ENCODE data around the gene RGS5.
"Not testable (repeated sequence)": the region's sequence is repeated elsewhere in the genome, so short reads cannot be mapped to it uniquely, and the experiment has no call there.

The RGS5 gene, protein sequence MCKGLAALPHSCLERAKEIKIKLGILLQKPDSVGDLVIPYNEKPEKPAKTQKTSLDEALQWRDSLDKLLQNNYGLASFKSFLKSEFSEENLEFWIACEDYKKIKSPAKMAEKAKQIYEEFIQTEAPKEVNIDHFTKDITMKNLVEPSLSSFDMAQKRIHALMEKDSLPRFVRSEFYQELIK

DNA sequence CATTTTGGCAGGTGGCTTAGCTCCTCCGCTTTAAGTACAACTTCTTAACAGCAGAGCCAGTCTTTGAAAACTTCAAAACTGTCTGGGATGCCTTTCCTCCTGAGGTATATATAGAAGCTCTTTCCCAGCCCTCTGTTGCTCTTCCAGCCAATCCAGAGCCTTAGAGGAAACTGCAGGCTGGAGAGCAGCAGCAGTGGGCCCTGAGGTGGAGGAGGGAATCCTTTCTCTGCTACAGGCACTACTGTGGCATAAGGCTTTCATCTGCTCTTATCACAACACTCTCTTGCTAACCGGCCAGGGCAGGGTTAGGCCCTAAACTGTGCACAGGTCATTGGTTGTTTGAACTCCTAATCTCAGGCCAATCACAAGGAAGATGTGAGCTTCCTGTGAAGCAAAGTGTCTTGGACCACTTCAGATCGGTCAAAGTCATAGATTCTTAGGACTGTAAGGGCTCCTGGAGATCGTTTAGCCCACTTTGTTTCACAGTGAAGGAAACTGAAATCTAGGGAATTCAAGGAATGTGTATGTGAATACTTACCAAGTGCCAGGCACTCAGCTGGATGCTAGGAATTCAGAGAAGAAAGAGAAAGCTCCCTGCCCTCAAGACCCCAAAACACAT is at the start of gene RGS5:
Gene RGS5, minus strand, starts transcription at position 84 of the 619 bp plus-strand sequence. Its CDS starts 81 bp downstream, at position 3.
- DNase-seq = no peak

DNA sequence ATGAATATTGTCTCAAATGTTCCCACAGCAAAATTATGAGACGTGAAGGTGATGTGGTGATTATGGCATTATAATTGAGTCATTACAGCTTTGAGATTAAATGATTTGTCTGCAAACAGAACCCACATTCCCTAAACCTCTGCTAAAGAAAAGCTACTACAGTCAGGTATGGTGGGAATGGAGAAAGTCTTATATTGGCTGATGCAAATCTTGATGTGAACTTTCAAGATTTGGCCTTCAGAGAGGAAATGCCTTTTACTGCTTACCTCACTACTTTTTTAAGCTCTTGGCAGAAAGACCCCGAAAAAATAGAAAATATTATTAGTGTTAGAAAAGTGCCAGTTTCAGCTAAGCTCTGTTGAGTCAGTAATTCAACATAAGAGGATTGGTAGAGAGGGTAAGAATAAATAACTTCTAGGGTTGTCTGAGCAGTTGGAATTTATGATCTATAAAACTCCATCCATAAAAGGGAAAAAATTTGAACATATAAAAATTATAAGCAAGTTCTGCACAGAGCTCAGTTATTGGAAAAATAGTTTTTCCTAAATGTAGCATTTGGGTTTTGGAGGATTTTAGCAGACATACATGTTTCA is 47.8 kb upstream of the RGS5 start:
- DNase-seq = no peak

DNA sequence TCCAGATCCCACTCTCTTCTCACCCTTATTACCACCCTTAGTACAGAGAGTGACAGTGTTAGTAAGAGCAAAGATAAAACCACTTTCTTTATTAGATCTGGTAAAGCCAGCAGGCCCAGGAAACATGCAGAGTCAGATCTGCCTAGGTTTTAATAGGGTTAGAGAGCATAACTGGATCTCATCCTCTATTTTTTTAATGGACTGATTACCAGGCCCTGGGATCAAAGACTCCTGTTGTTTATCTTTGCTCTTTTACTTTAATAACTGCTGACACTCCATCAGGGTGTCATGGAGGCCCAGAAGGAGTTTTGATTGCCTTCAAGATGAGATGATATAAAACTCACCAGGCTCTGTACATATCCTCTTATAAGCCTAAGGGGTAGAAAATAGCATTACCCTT is 45.3 kb upstream of the RGS5 start:
- no peak for DNase-seq

DNA sequence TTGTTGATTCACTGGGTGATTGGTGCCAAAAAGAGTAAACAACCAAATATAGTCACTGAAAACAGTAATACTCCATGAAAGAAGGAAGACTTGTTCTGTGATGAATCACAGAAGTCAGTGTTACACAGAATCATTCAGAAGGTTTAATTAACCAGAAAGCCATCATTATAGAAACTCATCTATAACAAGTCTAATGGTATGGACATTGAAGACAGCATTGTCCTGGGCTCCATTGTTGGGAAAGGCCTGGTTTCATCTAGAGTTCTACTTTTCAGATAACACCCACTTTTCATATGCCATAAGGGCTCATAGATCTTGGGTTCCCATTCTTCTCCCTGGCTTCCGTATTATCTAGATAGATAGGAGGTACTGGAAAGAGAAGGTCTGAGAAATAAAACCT is 41.9 kb upstream of the RGS5 start:
- DNase-seq = not testable (repeated sequence)

DNA sequence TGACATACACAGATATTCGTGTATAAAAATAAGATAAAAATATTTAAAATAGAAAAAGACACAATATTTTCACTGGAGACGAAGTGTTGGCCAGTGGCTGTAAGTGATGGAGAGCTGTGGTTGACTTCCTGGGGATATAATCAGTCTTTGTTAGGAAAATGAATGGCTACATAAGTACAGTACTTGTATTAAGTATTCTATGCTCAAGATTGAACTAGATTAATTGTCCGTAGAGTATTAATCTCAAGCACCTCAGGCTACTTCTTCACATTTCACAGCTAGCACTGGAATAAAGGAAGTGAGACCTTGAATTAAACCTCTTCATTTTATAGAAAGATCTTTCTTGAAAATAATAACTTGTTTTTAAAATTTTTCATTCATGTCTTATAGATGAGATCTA is 39.0 kb upstream of the RGS5 start:
- DNase-seq = no peak

DNA sequence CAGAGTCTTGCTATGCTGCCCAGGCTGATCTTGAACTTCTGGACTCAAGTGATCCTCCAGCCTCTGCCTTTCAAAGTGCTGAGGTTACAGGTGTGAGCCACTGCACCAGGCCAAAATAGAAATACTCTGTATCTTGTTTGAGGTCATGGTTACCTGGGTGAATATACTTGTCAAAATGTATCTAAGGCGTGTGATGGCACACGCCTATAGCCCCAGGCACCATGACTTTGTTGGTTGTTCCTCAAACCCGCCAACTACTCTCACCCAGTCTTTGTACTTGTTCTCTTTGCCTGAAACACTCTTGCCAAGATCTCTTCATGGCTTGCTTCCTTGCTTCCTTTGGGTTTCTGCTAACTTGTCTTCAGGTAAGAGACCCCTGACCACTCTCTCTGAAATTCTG is 38.0 kb upstream of the RGS5 start:
- no peak for DNase-seq

DNA sequence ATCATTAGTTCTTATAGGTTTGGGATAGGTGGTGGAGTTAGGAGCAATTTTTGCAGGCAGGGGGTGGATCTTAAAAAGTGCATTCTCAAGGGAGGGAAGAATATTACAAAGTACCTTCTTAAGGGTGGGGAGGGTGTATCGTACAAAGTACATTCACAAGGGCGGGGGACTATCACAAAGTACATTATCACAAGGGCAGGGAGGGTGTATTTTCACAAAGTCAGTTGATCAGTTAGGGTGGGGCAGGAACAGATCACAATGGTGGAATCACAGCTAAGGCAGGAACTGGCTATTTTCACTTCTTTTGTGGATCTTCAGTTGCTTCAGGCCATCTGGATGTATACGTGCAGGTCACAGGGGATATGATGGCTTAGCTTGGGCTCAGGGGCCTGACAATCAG is 30.9 kb upstream of the RGS5 start:
- not testable (repeated sequence) for DNase-seq

DNA sequence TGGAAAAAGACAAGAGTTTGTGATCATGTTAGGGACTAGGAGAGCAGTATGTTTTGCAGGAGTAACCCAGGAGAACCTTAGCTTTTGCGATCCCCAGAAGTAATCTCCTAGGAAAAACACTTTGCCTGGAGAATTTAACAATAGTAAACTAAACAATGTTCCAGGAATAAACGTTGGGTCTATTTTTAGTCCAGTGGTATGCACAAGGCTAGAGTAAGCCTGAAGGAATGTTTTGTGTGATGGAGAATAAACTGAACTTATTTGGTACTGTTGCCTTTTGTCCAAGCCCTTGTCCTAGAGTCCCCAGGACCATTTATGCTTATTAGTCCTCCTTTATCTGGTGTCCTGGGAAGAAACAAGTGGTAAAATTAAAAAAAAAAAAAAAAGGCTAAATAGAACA is 28.7 kb upstream of the RGS5 start:
- DNase-seq = no peak

DNA sequence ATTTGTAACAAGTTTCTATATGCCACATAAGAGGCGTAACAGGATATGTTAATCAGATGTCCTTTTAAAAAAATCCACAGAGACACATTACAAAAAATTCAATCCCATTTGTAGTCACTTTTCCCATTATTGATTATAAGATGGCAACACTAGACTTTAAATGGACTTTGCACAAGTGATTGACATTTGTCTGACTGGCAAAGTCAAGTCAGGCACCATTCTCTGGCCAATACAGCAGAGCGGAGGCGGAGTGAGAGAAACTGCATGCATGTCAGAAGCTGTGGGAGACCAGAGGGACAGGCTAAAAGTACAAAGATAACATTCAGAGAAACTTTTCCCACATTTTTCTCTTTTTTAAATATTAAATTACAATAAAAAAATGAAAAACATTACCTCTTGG is 28.1 kb upstream of the RGS5 start:
- no peak for DNase-seq

DNA sequence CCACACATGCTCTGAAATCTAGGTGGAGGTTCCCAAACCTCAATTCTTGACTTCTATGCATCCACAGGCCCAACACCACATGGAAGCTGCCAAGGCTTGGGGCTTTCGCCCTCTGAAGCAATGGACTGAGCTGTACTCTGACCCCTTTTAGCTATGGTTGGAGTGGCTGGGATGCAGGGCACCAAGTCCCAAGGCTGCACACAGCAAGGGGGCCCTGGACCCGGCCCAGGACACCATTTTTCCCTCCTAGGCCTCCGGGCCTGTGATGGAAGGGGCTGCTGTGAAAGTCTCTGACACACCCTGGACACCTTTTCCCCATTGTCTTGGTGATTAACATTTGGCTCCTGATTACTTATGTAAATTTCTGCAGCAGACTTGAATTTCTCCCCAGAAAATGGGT is 25.6 kb upstream of the RGS5 start:
- not testable (repeated sequence) for DNase-seq

DNA sequence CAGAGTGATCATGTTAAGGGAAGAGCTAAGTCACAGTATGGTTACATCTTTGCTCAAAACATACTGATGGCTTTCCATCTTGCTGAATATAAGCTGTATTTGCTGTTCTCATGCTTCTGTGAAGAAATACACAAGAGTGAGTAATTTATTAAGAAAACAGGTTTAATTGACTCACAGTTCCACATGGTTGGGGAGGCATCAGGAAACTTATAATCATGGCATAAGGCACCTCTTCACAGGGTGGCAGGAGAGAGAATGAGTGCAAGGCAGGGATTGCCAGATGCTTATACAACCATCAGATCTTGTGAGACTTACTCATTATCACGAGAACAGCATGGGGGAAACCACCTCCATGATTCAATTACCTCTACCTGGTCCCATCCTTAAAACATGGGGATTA is 24.4 kb upstream of the RGS5 start:
- no peak for DNase-seq

DNA sequence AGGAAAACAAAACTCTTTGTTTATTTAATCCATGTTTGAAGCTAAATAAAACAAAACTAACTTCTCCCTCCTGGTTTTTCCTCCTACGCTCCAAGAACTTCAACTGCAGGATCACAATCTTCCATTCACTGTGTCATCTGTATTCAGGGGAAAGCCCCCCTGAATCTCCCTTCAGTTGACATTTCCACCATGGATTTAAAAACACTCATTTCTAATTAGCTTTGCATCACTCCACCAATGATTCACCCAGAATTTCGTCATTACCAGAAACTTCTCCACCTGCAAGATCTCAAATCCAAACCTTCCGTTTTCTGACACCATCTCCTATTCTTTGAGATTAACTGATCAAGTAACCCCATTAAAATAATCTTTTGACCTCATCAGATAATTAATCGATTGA is 10.9 kb upstream of the RGS5 start:
- DNase-seq = no peak

DNA sequence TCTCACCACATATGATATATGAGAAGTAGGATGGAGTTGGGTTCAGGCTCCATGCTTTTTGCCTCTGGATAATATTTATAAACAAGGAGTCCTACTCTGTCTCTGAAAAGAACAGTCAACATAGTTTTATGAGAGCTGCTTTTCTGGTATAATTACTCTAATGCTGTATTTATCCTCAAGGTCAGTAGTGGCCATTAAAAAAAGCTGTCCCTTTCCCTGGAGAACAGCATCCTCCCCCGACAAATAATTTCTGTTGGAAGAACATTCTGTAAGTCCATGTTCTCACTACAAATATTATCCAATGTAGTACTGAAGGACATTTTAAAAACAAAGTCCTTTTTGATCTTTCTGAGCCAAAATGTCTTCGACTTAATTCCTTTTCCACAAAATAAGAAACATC is 9.0 kb upstream of the RGS5 start:
- no peak for DNase-seq

DNA sequence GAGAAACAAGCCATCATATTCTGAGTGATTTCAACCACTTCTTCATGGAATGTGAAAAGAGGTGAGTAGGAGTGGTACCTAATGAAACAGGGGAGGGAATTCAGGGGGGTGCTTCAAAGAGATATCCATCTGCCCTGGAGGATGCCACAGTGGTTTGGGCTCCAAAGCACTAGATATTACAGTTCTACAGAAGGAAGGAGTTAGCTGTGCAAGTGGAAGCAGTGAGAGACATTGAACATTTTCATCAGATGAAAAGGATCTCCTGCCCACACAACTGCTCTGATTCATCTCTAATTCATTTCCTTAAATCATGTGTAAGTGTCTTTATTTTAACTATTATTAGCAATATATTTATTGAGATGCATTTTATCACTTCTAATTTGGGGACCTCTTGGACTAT is 2.8 kb upstream of the RGS5 start:
- no peak for DNase-seq

DNA sequence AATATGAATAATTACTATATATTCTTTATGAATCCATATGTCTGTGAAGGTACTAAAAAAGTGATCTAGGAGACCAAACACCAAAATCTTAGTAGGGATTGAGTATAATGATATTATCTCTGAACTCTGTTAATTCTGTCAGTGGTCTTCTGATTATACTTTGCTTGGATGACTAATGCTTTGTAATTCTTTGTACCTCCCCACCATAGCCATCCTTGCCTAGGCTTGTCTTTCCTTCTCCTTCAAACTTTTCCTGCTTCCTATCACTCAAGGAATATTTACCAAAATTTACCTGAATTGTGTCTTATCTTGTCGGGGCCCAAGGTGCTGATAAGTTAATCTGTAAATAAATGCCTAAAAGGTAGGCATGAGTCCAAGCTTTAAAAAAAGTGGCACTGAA is 845 bp upstream of the RGS5 start:
- no peak for DNase-seq

DNA sequence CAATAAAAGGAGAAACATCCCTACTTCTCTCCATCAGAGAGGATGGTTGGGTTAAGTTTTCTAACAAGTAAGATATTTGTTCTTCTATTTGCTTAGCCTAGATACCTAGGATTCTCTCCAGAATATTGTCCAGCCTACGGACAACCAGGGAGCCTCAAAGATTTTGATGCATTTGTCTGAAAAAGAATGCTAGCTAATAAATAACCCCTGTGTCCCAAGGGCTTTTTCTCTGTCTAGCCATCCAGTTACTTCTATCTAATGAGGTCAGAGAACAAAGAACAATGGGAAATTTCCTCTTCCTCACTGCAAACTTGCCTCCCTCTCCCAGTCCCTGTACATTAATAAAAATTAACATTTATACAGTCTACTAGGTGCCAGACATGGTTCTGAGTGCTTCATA is 810 bp downstream of the RGS5 start:
- no peak for DNase-seq

DNA sequence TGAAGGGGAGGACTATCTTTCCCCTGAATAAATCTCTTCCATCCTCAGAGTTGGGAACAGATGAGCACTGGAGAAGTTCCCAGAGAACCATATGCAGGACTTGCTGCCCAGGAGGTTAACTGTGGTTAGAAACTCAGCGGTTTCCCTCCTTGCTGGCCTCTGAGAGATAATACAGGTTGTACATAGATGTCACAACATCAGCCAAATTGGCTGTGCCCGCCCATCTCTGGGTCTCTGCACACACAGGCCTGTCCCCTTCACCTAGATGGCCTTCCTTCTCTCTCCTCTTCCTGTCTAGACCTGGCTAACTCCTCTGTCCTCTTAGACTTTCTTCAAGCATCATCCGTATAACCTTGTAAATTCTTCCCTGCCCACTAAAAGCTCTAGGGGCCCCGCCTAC is 5.7 kb downstream of the RGS5 start:
- DNase-seq = no peak

DNA sequence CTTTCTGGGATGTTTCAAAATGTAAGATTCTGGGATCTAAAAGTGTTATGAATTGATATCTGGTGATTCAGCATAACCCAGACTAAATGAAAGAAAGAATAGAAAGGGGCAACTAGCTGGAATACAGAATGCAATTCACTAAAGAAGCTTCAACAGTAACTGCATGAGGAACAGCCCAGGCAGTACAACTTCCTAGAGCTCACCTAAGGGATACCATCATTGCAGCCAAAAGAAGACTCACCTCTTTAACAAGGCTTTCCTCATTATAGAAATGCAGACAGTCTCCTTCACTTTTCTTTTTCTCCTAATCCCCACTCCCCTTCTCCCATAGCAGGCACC is 6.3 kb downstream of the RGS5 start:
- DNase-seq = no peak

DNA sequence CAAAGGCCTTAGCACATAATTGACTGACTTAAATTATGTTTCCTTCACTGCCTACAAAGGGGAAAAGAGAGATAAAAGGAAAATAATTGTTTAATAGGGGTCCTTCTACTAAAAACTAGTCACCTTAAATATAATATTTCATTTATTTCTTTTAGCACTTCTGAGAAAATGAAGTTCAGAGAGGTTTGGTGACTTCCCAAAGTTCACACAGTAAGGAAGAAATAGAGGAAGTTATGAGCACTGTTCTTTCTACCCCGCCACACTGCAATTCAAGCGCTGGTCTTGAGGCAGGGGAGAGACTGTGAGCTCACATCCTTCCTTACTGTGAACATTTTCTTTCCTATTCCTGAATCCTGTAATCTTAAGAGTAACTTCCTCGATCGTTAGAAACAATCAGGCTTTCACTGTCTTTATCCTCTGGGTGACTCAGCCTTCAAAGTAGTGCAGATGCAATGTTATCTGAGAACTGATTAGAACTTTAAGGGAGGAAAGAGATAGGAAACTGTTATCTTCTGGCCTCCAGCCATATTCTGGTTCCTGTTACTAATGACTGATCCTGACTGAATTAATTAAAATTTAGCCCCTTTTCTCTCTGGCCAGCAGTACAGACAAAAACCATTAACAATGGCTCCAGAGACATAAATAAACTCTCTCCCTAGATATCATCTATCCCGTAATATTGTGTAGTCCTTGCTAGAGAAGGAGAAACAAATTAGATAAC is 6.8 kb downstream of the RGS5 start:
- DNase-seq = no peak

DNA sequence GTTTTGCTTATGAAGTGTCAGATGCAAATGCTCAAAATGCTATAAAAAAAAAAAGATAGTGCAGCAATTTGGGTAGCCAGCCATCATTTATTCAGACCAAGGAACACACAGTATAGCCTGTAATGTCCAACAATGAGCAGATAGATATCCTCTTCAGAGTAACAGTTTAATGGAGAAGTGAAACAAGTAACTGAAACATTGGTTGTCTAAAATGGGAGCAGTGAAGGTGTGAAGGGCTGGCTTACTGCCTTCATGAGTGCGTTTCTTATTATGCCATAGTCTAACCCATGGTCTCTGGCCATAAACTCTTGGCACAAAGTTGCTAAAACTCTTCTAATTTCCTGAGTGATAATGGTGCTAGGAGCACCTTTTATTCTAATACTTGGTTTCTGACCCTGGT is 11.4 kb downstream of the RGS5 start:
- no peak for DNase-seq

DNA sequence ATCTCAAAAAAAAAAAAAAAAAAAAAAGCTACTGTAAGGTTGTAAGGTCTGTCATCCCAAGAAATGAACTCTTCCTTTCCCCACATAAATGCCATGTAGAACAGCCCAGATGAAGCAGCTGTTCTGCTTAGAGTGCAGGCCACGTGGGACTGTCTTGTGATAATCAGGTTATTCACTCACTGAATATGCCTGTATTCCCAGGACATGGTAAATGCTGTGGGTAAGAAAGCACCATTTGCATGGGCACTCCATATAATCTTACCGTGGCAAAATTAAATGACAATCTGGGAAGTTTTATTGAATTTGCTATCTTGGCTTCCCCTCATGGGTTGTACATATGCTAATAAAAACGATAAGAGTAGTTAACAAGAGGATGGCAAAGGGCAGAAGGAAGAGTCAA is 13.8 kb downstream of the RGS5 start:
- DNase-seq = no peak

DNA sequence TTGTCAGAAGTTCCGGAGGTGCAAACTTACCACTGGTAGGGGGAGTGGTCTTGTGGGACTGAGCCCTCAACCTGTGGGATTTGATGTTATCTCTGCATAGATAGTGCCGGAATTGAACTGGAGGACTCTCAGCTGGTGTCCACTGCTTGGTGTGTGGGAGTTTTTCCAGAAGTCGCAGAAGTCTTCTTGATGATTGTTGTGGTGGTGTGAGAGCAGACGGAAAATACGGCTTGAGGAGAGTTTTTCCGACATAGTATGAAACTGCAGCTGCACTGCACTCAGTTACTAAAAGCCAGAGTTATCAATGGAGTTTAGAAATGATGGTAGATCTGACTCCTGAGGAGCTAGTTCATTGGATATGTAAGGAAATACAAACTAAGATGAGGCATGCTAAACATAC is 14.9 kb downstream of the RGS5 start:
- no peak for DNase-seq

DNA sequence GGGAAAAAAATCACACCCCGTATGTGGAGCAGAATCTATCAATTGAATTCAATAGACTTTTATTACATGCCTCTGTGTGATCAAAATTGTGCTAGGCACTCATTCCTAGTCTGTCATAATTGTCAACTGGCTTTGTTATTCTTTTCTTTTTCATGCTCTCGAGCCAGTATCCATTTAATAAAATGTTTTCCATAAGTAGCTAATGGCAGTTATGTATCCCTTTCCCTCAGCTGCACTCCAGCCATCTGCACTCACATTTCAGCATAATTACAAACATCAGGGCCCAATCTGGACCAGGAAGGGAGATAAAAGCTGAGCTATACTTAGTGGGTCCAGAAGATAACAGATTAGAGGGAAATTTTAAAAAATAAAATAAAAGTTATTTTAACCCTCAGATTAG is 15.9 kb downstream of the RGS5 start:
- no peak for DNase-seq

DNA sequence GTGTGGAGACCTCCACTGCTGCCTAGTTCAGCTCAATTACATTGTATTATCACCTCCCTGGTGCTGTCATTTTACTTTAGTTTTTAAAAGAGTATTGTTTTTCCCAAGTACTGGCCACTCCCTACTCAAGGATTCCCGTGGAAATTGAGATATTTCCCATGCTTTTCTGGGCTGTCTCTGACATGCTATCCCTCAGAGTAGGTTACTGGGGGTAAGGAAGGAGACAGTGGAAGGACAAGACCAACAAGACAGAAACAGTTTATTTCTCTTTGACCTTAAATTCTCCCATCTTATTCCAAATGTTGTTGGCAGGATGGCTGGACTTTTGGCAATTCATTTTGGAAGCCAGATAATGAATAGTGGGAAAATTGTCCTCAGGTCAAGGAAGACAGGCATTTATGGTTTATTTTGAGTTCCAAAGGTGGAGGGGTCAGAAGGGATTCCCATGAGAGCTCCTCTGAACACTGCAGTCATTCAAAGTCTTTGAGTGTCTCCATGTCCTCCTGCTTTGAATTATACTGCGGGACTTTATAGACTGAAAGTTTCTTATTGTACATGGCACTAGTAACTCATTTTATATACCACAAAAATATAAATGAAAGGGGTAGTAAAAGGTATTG is 20.3 kb downstream of the RGS5 start:
- no peak for DNase-seq
